GM18499 (cell line): ENCODE measurements around the gene NRG3.

Experiments used
- ATAC-seq: cut with Tn5 transposase; IDR thresholded peaks from one replicate; pipeline ENCODE4 v1.9.1; 2021; ENCODE audit warnings: moderate number of reproducible peaks; ENCODE audit not compliant: insufficient read depth, unreplicated experiment

Gene NRG3

GRCh38 chr10:82191653-82192052, 316.7 kb downstream of the NRG3 start:
- ATAC-seq = no peak

GRCh38 chr10:82192665-82193064, 317.7 kb downstream of the NRG3 start:
- no peak for ATAC-seq

DNA sequence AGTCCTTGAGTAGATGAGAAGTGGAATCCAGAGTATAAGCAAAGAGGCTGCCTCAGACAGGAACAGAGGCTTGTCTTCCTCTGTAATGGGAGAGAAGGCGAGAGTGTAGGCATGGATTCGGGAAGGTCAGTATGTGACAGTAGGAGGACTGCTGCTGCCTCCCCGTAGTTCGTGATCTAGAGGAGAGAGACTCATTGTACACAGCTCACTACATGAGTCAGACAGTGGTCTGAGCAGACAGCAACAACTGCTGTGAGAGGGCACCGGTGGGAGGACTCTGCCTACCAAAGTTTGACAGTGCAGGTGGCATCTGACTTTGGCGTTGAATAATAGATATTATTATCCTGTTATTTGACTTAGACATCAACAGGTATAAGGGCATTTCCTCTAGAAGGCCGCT, 319.4 kb downstream of the NRG3 start:
- ATAC-seq = no peak

DNA sequence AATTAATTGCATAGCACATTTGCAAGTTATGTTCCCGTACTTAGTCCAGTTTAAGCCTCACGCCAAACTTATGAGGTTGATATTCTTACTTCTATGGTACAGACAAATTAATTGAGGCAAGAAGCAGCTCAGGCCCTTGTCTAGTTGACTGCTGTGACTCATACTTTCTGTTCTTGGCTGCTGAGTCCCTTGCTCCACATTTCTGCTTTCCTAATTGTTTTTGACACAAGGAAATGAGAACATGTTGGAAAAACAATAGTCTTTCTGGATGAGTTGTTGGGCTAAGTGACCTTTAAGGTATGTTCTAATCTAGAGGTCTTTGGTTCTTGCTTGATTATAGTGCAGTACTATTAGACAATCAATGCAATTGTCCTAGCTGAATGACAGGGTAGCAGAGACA, 331.8 kb downstream of the NRG3 start:
- ATAC-seq = no peak

GRCh38 chr10:82208726-82209125, 333.7 kb downstream of the NRG3 start:
- ATAC-seq = no peak

- no peak for ATAC-seq
These were observed 335.3 kb downstream of the NRG3 start for GRCh38 chr10:82210331-82210730.

DNA sequence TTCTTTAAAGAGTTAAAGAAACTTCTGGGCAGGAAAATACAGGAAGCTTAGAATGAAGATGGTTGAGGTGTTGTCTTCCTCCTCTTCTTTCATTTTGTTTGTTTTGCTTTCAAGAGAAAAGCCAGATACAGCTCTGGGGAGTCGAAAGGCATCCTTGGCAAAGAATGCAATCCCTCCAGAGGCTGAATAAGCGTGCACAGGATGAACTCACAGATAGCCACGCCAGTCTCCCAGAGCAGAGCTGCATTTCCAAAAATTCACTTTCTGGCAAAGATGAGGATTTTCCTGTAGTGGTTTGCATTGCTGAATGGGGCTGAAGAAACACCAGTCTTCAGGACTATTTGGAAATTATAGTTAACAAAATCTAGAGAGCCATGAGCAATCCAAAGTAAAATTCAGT, 336.4 kb downstream of the NRG3 start:
- no peak for ATAC-seq

GRCh38 chr10:82212753-82213152, 337.8 kb downstream of the NRG3 start:
- no peak for ATAC-seq

- ATAC-seq = no peak
These were observed 338.8 kb downstream of the NRG3 start for GRCh38 chr10:82213784-82214183.

GRCh38 chr10:82221056-82221455, 346.1 kb downstream of the NRG3 start:
- no peak for ATAC-seq

DNA sequence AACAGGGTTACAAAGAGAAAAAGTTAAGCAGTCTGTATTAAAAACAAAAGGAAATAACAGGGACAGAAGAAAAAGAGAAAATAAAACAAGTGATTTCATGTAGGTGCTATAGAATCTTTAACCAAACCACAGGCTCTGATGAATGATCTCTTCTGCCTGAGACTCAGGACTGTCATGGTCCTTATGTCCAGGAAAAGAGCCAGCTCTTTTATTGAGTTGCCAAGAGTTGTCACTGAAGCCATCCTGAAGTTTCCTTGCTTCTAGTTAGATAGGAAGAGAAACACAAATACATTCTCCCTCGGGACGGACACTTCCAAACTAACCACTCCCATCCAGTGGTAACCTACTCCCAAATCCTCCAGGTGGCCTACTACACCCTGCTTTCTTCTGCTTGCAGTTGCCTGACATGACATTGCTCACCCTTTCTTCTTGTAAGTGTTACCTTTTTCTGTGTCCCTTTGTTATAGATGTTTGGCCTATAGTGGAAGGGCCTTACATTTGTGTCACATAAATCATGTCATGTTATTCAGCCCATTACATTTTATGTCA, 346.7 kb downstream of the NRG3 start:
- ATAC-seq = no peak

DNA sequence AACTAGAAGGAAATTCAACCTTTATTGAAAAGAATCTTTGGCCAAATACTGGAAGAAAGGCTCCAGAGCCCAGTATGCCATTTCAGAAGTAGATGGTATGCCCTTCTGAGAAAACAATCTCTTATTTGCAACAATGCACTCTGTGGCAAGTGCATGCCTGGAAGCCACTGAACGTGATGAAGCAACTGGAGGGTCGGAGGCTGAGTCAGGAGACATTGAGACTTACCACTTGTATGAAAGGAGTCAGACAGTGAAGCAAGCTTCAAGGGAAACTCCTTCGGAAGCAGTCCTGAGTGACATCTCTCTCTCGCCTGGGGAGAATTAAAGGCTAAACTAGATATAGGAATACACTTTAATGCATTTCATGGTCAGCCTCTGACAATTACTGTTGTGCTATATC, 353.7 kb downstream of the NRG3 start:
- no peak for ATAC-seq

- ATAC-seq = no peak
These were observed 359.2 kb downstream of the NRG3 start for GRCh38 chr10:82234173-82234572.

GRCh38 chr10:82236084-82236731, 361.2 kb downstream of the NRG3 start:
- ATAC-seq = no peak

GRCh38 chr10:82238291-82238690, 363.3 kb downstream of the NRG3 start:
- ATAC-seq = no peak

DNA sequence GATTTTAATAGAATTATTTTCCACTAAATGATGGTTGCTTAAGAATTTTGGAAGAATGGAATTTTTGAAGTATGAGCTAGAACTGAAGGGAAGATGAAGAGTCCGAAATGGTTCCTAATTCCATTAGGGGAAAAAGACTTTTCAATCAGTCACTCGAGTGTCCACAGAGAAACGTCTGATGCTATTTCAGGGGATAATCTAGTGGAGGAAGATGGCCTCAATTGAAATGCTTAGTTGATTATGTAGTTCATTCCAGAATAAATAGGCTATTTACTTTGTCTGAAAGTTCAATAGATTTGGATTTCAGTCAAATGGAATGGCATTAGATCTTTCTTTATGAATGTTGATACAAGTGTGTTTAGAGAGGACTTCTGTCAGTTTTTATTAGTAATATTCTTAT, 365.4 kb downstream of the NRG3 start:
- ATAC-seq = no peak

- ATAC-seq = no peak
These were observed 367.8 kb downstream of the NRG3 start for GRCh38 chr10:82242778-82243177.

GRCh38 chr10:82245157-82245556, 370.2 kb downstream of the NRG3 start:
- no peak for ATAC-seq

DNA sequence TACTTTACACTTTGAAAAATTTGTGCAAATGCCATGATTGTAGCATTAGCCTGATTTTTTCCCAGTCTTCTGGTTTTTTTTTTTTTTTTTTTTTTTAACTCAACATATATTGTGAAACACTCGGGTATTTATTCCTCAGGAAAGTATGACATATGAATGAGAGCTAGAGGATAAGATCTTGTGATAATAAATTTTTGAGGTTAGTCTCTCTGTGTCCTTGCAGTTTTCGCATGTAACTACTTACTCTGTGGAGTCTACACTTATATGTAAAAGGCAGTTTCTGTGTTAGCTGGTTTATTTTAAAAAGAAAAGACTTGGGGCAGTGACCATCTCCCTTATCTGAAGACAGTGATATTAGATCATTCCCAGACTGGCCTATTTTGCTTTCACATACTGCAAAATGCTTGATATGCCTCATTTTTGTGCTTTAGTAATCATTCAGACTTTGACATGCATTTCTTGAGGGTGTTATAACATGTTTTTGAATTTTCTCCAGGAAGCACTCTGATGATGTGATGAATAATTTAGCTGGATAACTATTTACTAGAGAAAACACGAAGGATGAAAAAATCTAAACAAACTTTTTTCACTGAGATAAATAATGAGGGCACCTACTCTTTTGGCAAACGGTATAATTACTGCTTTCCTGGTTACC, 371.0 kb downstream of the NRG3 start:
- ATAC-seq = no peak

DNA sequence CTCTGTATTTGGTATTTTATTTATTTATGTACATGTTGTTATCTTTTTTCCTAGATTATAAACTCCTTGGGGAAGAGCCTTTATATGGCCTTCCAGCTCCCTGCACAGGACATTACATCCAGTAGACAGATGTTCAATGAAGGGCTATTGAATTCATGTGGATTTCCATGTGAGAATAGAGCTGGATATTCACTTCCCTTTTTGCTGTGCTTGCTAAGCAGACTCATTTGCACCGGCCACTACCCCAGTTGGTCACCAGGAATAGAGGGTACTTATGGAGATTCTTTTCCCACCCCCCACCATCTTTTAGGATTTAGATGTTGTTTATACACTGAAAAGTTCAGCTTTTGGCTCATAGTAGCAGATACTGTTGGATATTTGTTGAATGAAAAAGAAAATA, 374.1 kb downstream of the NRG3 start:
- no peak for ATAC-seq

DNA sequence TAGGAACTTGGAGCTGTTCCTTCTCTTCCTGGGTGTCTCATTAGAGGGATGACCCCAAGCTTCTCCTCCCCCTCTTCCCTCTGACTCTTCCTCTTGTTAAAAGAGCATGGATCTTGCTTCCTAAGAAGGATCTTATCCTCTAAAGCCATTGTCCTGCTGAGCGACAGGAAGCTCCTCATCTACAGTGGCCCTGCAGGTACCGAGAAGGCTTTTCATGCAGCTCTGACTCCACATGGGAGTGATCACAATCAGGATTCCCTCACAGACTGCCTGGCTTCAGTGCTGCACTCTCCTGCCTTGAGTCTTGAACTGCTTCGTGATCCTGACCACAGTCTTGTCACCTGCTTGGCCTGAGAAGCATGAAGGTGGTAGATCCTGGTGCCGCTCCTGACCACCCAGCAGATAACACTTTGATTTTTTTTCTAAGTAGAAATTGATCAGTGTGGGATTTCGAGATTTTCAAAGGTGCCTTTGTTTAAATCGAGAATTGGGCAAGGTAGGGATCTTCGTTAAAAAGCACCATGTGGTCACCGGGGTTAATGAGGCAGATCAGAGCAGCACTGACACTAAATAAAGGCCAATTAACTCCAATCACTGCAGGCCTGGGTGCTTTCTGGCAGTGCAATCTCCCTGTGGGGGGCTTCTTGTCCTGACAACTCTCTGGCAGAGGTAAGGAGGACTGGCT, 376.4 kb downstream of the NRG3 start:
- ATAC-seq = no peak
